ENCODE measurements around the gene ROR1.

Gene ROR1

DNA sequence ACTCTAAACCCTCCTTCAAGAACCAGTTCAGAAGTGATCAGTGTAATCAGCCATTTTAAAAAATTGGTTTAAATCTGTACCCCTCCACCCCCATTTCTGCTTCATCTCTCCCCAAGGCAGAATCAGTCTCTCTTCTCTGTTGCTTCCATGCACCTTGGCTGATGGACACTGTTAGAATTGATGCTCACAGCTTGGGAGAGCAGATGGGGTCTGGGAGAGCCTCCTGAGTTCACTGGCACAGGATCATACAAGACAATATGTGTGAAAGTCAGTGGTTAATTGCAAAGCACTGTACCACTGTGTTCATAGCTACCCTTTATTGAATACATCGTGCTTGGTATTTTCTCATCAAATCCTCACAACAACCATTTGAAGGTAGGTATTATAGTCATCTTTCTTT lies 140.9 kb downstream of the ROR1 start:
- DNase-seq = no peak

DNA sequence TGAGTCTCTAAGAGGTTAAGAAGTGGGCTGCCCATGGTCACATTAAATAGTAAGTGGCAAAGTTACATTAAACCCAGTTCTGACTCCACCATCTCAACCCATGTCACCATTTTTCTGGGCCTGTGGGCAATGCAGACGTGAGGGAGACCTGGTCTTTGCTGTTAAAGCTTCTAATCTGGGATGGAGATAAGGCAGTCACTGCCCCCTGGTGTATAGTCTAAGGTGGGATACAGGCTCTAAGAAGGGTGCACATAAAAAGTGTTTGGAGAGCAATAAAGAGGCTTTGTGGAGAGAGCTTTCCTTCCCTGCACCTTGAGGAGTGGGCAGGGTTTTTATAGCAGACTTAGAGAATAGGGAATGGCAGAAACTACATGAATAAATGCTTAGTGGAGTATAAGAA lies 141.3 kb downstream of the ROR1 start:
- no peak for DNase-seq

DNA sequence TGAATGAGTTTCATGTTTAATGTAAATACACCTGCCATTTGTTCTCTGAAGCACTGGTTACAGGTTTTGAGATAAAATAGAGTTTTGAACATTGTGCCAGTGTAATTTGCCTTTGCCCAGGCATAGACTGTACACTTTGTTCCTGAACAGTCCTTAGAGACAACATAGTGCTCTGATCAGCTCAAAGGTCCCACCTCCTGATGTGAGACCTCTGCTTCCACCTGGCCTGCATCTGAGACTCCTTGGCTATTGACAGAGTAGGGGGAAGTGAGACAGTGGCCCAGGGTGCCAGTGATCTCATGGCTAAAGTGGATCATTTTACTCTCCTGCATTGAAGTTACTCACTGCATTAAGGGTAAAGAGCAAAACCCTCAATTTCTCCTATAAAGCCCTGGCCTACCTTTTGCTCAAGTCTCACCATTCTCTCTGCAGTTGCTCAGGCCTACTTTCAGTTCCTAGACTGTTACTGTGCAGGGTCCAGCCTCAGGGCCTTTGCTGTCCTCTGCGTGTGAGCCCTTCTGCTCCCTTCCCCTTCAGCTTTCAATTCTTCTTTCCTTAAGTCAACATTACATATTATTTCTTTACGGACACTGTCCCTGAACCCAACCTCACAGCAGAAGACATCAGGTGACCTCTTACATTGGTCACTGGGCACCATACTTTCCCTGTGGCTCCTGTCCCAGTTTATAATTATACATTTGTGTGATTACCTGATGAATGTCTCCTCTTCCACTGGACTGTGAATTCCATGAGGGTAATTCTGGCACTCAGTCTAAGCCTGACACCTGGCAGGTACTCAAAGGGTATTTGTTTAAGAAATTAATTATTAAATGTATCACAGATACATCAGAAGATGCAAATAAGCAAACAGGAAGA lies 142.9 kb downstream of the ROR1 start:
- DNase-seq = no peak

DNA sequence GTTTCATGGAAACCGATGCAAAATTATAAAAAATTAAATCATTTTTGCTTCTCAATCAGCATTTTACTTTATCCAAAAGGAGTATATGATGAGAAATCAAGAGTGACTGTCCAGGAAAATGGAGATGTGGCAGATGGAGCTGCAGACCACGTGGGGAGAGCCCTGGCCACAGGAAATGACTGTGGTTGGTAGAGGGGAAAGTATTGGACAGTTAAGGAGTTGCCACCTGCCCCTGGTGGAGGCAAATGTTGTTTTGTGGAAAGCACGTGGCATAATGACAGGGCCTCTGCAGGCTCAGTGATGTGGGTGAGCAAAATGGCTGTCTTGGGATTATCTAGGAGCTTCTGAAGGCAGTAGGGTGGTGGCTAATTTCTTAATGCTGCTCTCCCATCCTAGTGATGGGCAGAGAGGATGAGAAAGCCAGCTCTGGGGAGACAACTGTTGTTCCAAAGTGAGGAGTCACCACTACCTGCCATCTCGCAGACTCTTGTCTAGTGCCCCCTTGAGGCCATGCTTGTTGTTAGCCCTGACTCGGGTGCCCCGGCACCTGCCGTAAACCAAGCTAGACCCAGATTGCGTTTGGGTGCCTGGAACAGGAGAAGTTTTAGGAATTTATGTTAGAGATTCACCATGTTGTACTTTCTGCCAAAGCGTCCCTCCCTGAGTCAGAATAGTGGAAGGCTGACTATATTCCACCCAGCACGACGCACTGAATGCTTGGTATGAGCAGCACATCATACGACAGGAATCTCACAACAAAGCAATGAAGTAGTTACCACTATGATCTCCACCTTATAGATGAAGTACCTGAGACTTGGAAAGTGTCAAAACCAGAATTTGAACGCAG lies 144.0 kb downstream of the ROR1 start:
- no peak for DNase-seq

DNA sequence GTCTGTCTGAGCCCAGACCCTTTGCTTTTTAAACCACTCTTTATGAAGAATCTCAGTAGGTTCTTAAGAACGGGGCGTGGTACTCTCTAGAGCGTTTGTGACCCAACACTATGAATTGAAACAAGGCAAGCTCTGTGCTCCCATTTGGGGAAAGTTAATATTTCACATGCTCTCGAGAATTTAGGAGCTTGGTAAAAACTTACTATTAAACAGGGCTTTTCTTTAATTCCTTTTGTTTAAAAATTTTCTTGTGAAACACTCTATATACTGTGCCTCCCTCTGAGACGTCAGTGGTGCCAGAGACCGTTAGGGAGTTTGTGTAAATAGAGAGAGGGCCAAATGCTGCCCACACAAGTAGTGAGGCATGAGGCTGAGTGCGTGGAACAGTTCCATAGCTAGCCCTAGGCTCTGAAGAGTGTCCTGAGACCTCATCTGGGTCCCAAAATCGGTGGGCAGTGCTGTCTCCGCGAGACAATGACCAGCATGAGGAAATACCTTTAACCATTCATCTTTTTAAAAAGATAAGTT lies 144.7 kb downstream of the ROR1 start:
- DNase-seq = no peak

DNA sequence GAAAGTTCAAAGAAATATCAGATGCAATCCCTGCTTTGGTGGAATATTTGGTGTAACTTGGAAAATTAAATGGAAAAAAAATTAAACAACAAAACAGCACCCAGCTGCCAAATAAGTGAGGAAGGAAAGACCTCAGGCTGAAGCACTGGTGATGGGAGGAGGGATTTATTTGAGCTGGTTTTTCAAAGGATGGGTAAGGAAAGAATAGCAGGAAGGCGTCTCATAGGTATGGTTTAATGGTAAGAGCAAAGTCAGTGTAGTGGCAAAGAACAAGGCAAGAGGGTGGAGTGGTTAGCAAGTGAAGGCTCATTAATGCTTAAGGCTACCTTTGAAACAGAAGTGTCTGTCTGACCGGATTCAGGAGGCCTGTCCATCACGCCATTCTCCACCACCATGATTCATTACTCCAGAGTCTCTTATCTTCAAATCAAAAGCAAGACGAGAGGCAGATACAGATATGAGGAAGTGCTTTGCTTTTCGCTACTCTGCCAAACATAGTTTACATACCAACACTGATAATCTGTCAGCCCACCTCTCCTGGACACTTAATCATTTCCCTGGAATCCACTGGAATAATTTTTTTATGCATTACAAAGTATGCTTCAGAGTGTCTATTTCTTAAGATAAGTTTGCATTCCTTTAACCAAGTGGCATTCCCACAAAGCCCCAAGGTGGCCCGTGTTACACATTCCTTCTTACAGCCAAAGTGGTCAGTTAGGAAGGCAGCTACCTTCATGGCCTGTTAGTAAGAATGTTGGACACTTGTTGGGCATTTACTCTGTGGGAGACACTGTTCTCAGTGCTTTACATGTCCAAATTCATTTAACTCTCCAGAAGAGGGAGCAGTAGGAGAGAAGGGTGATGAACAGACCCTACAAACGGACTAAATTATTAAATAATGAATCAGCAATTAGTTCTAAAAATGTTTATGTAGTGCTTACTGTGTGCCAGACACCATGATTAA lies 146.6 kb downstream of the ROR1 start:
- DNase-seq = no peak

DNA sequence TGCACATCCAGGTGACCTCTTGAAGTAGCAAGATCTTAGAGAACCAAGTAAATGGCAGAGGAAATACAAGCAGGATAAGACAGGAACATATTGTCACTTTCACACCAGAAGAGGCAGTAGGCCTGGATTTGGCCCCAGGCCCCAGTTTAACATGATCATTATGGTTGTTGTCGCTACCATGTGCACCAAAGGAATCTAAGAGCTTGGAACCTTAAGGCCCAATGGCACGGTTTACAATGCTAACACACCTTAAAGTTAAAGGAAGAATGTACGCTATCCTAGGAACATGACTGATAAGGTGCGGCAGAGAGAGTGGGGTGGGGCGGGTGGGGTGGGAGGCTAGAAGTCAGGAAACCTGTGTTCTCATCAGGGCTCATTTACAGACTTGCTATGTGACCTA lies 147.5 kb downstream of the ROR1 start:
- DNase-seq = no peak

DNA sequence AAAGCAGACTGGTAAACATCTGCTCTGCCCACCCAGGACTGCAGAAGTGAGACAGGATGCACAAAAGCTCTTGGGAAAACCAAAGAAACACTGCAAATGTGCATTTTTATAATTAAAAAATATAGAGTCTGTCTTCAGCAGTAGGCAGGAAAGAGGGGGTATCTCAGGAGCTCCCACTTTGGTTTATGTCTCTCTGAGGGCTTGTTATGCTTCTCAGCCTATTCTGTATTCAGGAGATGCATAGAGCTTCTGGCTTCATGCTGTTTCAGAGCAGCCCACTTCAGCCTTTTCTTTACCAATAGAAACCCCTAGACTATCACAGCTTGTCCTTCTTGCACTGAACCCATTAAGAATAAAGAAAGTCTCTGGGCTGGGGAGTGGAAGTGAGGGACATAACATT lies 148.0 kb downstream of the ROR1 start:
- DNase-seq = no peak

DNA sequence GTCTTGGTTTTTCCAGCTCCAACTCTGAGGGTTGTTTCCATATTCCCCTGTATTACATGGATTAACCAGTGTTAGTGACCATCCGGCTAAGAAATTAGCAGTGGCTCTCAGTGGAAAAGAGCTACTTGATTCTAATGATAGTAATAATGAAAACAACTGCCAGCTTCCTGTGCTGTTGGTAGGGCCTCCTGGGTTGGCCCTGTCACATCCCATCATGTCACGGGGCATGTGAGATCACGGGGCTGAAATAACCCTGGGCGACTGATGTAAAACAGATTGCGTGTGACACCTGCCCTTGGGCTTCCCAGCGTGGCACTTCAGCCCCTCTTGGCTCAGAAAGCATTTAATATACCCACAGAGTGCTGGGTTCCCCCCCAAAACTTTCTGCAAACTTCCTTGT lies 149.0 kb downstream of the ROR1 start:
- no peak for DNase-seq

DNA sequence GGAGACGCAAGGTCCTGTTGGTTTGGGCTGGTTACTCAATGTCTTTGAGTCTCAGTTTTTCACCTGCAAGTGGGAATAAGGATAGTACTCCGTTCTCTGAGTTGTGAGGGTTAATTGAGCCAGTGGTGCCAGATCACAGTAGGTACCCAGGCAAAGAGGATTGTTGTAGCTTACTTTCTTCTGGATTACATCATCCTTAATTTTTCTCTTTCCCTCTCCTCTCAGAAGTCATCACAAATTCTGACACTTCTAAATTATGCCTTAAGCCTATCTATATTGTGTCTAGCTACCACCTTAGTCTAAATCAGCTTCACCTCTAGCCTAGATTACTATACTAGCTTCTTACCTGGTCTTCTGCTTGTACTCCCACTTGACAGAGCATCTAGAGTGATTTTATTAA lies 149.5 kb downstream of the ROR1 start:
- DNase-seq = no peak

DNA sequence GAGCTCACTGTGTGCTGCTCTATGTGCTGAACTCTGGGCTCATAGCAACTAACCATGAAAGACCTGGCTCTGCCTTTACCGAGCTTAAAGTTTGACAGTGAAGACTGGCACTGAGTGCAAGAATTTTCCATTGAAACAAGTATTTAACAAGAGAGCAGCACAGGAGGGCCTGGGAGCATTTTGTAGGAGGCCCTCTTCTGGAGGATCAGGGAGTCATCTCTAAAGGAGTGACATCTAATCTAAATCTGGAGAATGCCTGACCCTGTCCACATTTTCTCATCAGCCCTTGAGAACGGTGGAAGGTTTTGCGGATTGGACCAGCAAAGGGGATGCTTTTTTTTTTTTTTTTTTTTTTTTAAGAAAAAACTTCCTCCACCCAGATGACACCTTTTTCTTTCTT lies 150.8 kb downstream of the ROR1 start:
- no peak for DNase-seq

DNA sequence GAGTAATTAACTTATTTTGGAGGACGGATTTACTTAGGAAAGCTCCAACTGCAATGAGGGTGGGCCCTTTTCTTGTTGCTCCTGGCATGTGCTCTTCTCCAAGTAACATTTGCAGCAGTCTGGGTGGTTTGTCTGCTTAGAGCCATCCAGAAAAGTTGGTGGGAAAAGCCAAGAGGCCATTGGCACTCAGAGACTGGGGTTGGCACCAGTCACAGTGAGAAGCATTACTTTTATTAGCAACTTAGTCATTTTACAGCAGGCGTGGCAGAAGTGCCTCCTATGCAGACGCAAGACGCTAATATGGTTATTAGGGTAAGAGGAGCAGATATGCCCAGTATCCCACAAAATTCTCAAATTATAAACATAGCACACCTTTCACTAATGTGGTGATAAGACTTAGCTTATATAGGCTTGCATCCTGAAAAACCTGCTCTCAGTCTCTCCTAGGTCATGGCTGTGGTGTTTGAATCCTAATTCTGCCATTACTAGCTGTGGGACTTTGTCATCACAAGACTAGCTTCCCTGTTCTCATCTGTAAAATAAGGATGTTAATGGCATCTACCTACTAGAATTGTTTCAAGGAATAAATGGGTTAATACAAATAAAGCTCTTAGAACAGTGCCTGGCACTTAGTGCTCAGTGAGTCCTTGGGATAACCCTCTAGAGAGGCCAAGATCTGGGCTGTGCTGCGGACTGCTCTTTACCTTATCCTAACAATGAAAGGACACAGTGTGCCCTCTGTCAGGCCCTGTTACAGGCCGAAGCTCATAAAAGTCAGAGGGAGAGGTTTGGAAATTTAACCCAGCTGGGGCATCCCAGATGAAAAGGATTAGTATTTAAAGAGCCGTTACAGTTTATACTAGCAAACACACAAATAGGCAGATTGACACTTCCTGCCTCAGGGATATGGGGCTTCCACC lies 154.6 kb downstream of the ROR1 start:
- DNase-seq = no peak

DNA sequence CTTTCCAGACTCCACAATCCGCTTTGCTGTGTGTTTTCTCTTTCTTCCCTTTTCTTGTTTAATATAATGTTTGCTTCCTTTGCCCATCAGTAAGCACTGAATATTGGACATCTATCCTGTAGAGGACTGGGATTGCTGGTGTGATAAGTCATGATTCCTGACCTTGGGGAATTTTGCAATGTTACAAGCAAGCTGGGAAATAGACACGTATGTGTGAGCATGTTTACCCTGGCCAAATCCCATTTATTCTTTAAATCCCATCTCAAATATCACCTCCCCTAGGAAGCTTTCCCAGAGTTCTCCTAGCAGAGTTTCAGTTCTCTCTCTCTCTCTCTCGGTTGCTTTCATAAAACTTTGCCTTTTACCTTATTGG lies 155.3 kb downstream of the ROR1 start:
- DNase-seq = no peak

DNA sequence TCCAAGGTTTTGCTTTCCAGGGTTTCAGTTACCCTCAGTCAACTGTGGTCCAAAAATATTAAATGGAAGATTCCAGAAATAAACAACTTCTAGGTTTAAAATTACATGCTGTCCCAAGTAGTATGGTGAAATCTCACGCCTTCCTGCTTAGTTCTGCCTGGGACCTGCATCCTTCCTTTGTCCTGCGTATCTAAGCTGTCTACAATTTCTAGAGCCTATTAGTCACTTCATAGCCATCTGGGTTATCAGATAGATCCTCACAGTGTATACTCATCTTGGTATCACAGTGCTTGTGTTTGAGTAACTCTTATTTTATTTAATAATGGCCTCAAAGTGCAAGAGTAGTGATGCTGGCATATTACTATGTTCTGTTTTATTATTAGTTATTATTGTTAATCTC lies 157.7 kb downstream of the ROR1 start:
- DNase-seq = no peak

DNA sequence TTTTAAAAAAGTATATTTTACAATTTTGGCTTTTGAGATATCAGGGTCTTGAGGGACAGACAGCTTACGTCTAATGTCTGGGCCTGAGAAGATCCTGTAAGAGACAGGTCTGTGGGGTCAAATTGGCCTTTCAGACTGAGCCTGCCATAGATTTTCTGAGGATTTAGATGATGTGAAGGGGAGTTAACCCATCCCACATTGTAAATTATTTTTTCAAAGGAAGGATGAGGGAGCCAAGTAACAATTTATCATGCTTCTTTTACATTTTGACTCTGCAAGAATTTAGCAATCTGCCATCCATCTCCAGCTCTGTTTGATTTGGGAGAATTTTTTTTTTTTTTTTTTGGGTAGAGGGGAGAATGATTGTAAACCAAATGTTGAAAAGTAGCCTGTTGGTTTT lies 160.9 kb downstream of the ROR1 start:
- DNase-seq = no peak

DNA sequence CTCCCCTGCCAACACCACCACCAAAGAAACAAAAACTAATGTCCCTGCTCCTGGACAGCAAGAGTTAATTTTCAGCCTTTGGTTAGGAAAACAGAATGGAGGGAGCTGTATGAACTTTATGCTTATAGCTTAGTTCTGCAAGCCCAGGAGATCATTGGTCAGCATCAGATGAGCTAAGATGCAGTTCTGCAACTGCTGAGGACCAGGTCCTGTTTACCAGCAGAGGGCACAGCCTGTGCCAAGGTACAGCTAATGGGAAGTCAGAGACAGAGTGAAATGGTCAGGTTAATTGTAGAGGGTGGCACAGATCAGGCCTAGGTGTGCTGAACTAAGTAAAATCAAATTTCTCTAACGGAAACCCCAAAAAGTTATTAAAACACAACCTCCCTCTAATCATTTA lies 161.3 kb downstream of the ROR1 start:
- DNase-seq = no peak

DNA sequence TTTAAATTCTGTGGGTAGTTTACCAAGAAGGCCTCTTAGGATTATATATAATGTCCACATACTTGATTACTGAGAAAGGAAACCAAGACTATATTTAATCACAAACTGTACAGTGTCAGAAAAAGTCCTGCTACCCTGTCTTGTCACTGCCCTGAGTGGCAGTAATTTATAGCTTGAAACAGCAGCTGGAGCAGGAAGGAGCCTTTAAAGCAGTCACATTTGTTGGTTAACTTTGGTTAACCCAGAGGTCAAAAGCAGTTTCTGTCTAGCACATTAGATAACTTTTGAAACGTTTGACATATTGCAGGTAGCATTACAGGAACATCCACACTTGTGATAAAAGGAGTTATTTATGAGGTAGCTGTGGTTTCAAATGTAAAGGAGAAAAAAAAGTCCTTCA lies 161.7 kb downstream of the ROR1 start:
- no peak for DNase-seq

DNA sequence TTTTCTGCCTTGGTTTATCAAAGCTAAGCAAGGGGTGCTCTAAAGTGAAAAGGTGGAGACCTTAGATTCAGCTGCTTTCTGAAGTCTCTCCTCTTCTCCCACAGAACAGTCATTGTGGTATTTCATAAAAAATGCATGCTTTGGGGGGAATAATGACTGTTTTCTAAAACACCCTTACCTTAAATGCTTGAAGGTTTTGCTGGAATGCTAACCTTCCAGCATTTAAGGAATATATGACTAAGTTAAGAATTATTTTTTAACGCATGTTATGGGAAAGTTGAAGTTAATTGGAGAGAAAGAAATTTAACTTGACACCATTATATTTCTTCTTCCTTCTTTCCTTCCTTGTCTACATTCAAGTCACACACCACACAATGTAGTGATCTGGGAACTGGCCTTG lies 162.5 kb downstream of the ROR1 start:
- no peak for DNase-seq

DNA sequence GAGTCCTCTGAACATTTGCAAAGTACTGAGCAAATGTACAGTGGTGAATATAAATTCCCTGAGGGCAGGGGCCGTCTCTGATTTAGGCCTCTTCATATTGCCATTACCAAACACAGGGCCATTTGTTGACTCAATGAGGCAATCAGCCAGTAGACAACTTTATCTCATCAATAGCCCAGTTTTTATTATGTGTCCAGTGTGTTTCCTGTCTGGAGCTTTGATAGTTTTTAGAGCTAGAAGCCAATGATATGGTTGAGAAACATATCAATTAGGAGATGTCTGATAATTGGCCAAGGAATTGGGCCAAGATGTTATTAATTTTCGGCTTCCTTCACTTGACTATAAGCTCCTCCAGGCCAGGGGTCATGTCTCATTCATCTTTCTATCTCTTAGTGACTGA lies 163.0 kb downstream of the ROR1 start:
- DNase-seq = no peak

DNA sequence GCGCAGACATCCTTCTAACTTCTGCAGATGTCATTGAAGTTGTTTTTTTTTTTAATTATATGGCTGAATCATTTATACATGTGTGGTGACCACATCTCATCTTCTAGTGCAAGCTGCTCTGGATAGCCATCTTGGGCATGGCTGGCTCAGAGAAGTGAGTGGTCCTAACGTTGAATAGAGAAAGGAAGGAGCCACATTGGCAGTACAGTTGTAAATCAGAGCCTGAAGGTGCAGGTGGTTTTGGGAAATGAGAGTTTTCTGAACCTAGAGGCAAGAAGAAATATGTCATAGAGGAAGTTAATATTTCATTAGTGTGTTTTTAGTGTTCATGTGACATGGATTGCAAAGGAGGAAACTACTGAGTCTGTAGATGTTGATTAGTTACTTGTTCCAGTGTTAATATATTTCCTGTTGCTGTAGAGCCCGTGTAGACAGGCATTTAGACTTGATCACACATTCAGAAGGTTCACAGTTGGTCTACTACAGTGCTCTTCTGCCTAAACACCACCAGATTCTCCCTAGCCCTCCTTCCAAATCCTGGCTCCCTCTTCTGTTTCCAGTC lies 163.7 kb downstream of the ROR1 start:
- no peak for DNase-seq

DNA sequence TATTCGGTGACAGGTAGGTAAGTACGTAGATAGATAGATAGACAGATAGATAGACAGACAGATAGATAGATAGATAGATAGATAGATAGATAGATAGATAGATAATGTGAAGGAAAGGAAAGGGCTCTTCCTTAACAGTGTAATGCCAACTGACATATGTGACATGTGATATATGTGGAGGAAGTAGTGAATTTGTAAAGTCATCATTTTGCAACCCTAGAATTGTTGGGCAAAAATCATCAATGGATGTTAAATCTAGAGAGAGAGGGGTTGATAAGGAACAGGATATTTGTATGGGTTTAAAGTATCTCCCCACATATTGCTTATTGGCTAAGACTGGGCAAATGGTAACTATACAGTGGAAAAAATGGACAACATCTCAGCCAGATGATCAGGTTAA lies 166.6 kb downstream of the ROR1 start:
- no peak for DNase-seq
